ENCODE data around the gene ATP11A. TPM values are rescaled to one million over a fixed set of nuclear protein-coding genes. Genes with fewer than 3 reads are reported as not detected.
A peak's percentile ranks its signal among the peaks of the same experiment; 100 is the strongest.

The ATP11A gene
- 10 to 100 TPM; 34.2 to 64.6 (median 47.8) TPM for polyA plus RNA-seq (ENCODE audit: insufficient read length in 4 of 4)

- DNase-seq (ENCODE audit: low read depth in 4 of 4, low spot score in 2 of 4) = peak in 3 of 4 donors; percentile 76 to 85 (median 81)
Observed at GRCh38 chr13:112689303-112690245, at the start of gene ATP11A. TSS of gene ATP11A (plus strand) at chr13:112690038. CDS start at chr13:112690417, 379 bp downstream.

- DNase-seq (ENCODE audit: low read depth in 4 of 4, low spot score in 2 of 4) = no peak
Observed at GRCh38 chr13:112641456-112642089, 48.3 kb upstream of the ATP11A start.

GRCh38 chr13:112642090-112642460, 47.8 kb upstream of the ATP11A start:
- no peak for DNase-seq (ENCODE audit: low read depth in 4 of 4, low spot score in 2 of 4)

- no peak for DNase-seq (ENCODE audit: low read depth in 4 of 4, low spot score in 2 of 4)
Observed at GRCh38 chr13:112643759-112644459, 45.9 kb upstream of the ATP11A start.

GRCh38 chr13:112645327-112645914, 44.4 kb upstream of the ATP11A start:
- no peak for DNase-seq (ENCODE audit: low read depth in 4 of 4, low spot score in 2 of 4)

- DNase-seq (ENCODE audit: low read depth in 4 of 4, low spot score in 2 of 4) = no peak
Observed at GRCh38 chr13:112647256-112647655, 42.6 kb upstream of the ATP11A start.

GRCh38 chr13:112648101-112648500, 41.7 kb upstream of the ATP11A start:
- DNase-seq (ENCODE audit: low read depth in 4 of 4, low spot score in 2 of 4) = no peak

GRCh38 chr13:112648966-112649690, 40.7 kb upstream of the ATP11A start:
- DNase-seq (ENCODE audit: low read depth in 4 of 4, low spot score in 2 of 4) = no peak

GRCh38 chr13:112651311-112651710, 38.5 kb upstream of the ATP11A start:
- DNase-seq (ENCODE audit: low read depth in 4 of 4, low spot score in 2 of 4) = no peak

- no peak for DNase-seq (ENCODE audit: low read depth in 4 of 4, low spot score in 2 of 4)
Observed at GRCh38 chr13:112651750-112652511, 37.9 kb upstream of the ATP11A start.

- DNase-seq (ENCODE audit: low read depth in 4 of 4, low spot score in 2 of 4) = no peak
Observed at GRCh38 chr13:112652512-112653070, 37.2 kb upstream of the ATP11A start.

GRCh38 chr13:112653071-112653470, 36.8 kb upstream of the ATP11A start:
- DNase-seq (ENCODE audit: low read depth in 4 of 4, low spot score in 2 of 4) = no peak

GRCh38 chr13:112655913-112656312, 33.9 kb upstream of the ATP11A start:
- DNase-seq (ENCODE audit: low read depth in 4 of 4, low spot score in 2 of 4) = no peak

- DNase-seq (ENCODE audit: low read depth in 4 of 4, low spot score in 2 of 4) = peak in 2 of 4 donors; percentile 32 to 55
Observed at GRCh38 chr13:112657850-112658445, 31.9 kb upstream of the ATP11A start.

GRCh38 chr13:112658808-112659207, 31.0 kb upstream of the ATP11A start:
- no peak for DNase-seq (ENCODE audit: low read depth in 4 of 4, low spot score in 2 of 4)

- no peak for DNase-seq (ENCODE audit: low read depth in 4 of 4, low spot score in 2 of 4)
Observed at GRCh38 chr13:112661291-112661690, 28.5 kb upstream of the ATP11A start.

- no peak for DNase-seq (ENCODE audit: low read depth in 4 of 4, low spot score in 2 of 4)
Observed at GRCh38 chr13:112664501-112665203, 25.2 kb upstream of the ATP11A start.

GRCh38 chr13:112668924-112669323, 20.9 kb upstream of the ATP11A start:
- DNase-seq (ENCODE audit: low read depth in 4 of 4, low spot score in 2 of 4) = no peak
